HK-2 (cell line): ENCODE data around the gene SPTLC3.

ENCODE experiments used
- DNase-seq: peaks from one replicate; pipeline ENCODE4 v3.0.0-alpha.2; 2018; ENCODE audit not compliant: unreplicated experiment

The SPTLC3 gene

DNA sequence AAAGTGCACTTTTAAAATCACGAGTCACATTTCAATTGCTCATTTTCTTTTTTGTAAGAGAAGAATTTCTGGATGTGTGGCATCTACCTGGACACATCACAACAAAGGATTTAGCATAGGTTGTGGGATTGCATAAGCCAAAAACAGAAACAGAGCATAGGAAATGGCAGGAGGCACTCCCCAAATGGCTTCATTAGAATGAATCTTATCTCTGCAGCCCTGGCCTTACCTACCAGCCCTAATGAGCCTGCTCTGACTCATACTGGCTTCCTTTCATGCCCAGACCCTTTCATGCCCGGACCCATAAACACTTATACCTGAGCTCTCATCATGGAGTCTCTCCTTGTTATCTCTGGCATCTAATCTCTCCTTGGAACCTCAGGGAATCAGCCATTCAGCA, 23.9 kb upstream of the SPTLC3 start:
- no peak for DNase-seq

DNA sequence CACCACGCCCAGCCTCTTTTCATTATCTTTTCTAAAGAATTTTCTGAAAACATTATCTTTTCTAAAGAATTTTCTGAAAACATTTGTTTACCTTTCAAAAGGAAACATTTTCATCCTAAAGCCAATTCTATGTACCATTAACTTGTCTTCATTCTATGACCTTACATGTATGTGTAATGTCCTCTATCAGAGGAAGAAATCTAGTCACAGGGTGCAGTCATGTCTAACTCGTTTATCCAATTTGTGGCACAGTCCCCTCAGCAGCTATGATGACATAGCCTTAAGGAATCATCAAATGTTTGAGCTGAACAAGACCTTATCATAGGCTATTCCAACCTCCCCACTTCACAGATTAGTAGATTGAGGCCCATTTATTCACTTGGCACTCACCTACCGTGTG, 21.5 kb upstream of the SPTLC3 start:
- DNase-seq, result no peak

DNA sequence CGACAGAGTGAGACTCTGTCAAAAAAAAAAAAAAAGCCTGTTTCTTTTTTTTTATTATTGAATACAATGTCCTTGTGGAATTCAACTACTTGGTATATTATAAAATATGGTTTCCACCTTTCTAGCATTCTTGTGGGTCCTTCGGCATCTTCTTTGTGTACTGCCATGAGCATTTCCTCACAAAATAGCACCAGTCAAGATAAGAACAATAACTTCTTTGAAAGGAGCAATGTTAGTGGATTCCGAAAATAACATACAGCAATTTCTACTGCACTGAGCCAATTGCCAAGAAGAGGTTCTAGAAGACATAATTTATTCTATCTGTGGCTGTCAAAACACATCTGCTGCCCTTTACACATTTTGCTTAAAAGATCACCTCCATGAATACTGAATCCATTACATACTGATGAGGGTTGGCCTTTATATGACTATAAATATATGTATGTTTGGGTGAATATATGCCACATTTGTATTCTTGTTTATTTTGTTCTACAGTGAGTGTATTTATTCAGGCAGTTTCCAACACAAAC, 19.1 kb upstream of the SPTLC3 start:
- no peak for DNase-seq

DNA sequence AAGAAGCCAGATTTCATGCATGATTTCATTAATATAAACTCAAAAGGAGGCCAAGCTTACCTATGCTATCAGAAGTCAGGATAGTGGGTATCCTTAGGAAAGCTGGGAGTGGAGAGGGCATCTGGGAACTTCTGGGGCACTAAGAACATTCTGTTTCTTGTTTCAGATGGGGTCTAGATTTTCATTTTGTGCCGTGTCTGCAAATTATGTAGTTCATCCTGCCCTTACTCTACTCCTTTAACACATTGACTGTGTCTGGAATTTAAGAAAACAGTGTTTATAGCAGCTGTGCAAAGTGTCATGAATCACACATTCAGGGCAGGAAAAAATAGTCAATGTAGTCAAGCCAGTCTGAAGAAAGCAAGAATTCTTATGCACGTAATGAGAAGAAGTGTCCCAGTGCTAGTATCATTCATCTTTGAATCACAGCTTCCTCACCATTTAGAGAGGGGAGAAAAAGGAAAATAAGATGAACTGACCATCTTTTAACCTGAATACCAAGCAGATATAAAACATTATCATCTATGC, 11.6 kb upstream of the SPTLC3 start:
- no peak for DNase-seq

DNA sequence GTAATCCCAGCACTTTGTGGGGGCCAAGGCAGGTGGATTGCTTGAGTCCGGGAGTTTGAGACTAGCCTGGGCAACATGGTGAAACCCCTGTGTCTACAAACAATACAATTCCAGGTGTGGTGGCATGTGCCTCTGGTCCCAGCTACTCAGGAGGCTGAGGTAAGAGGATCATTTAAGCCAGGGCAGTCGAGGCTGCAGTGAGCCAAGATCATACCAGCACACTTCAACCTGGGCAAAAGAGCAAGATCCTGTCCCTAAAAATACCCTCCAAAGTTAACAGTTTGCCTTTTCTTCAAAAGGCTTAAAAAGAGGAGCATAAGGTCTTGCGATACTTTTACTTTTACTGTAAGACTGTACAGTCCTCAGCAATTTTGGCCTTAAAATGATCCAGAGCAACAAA, 10.7 kb upstream of the SPTLC3 start:
- no peak for DNase-seq

GRCh38 chr20:12999201-12999600, 9.6 kb upstream of the SPTLC3 start:
- DNase-seq, result no peak

DNA sequence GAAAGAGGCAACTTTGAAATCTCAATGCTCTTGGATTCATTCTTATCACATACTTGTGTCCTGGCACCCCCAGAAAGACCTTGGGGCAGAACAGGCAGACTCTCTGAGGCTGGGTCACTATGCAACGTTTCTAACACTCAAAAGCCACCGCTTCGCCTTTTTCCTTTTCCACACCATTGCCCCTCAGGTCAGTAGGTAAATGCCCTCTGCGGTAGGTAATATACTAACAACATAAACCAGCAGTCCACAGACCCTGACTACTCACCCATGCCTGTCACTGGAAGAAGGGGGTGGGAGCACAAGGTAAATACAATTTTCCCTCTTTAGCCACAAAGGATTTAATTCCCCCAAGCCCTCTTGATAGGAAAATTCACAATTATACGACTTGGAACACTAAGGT, 6.5 kb upstream of the SPTLC3 start:
- DNase-seq, result no peak

- no peak for DNase-seq
Observed at GRCh38 chr20:13006825-13007224, 1.9 kb upstream of the SPTLC3 start.

- no peak for DNase-seq
Observed at GRCh38 chr20:13007596-13007995, 1.2 kb upstream of the SPTLC3 start.

DNA sequence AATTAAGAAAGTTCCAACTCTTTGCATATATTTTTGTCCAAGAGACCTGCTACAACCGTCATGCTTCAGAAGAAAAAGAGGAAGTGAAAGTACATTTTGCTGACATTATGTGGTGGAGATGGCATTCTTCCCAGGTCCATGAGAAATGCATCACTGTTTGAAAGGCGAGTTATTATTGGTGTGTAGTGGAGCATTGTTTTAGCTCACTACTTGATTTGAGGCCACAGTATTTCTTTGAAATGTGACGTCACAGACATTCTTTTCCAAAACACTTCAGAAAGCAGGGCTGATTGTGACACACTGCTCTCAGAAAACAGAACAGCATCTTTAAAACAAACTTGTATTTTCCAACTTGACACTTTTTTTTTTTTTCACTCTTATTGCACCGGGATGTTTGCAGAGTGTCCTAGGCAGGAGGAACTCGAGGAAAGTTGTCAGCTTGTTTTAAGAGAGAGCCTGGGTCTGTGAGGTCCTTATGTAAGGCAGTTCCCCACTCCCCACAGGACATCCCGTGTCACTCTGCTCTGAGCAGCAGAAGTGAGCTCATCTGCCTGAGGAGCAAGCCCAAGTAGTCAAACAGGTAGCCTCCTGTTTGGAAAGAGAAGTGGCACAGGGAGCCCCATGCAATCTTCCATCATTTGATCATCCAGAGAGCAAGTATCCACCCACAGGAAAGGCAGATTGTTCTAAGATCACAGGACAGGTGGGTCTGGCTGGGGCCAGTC, 1.1 kb downstream of the SPTLC3 start:
- peak; percentile 32 for DNase-seq

DNA sequence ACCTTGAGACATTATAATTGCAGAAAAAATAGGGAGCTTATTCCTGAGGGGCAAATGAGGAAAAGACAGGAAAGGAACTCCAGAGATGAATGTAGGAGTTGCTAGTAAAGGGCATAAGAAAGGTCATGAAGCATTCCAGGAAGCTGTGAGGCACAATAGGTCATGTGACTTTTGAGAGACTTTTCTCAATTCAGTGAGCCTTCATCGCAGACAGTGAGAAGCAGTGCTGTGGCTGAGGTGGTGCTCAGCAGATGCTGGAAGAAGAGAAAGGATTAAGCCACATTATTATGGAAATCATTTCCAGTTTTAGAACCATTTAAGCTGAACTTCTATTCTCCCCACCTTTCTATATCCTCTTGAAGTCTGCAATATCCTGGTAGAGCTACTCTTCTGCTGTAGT, 4.1 kb downstream of the SPTLC3 start:
- no peak for DNase-seq

- no peak for DNase-seq
Observed at GRCh38 chr20:13013411-13013810, 4.6 kb downstream of the SPTLC3 start.

DNA sequence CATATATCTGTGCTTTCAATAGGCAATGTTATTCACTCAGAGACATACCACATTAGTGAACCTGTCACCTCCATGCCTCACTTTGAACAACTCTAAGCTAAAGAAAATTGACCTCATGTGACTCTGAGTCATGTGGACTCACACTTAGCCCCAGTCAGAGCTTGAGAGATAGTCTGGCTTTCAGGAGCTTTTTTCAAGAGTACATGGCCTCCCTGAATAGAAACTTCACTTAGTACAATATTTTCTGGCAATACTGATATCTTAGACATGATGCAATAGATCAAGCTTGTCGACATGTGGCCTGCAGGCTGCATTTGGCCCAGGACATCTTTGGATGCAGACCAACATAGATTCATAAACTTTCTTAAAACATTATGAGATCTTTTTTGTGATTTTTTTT, 8.5 kb downstream of the SPTLC3 start:
- DNase-seq, result no peak

- DNase-seq, result no peak
Observed at GRCh38 chr20:13017883-13018535, 9.2 kb downstream of the SPTLC3 start.

DNA sequence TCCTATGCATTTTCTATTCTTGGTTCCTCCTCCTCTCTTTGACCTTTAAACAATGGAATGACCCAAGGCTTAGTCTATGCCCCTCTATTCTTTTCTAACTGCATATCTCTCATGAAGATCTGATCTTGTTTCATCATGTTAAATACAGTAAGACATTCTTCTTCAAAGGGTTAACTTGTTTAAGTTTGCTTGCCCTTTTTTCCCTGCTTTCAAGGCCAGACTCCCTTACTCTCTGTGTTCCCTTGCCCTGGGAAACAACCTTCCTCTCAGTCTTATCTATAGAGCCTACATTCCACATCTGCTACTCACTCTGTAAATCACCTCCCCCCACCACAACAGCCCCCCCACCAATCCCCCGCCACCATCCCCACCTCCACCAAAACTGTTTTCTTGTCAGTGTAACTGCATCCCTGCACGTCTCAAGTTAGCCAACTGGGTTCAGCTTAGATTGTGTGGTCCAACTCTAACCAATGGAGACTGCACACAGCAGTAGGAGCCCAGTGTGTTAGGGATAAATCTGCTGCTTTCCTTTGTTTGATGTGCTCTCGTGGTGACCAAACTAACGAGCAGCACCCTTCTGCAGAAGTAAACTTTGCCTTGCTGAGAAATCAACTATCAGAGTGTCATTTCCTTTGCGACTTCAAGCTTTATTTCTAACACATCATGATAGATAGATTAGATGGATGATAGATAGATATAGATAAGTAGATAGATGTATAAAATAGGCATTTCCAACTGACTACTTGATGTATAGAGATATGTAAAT, 12.6 kb downstream of the SPTLC3 start:
- DNase-seq, result no peak

- DNase-seq, result peak; percentile 30
Observed at GRCh38 chr20:13022401-13023155, 13.8 kb downstream of the SPTLC3 start.

DNA sequence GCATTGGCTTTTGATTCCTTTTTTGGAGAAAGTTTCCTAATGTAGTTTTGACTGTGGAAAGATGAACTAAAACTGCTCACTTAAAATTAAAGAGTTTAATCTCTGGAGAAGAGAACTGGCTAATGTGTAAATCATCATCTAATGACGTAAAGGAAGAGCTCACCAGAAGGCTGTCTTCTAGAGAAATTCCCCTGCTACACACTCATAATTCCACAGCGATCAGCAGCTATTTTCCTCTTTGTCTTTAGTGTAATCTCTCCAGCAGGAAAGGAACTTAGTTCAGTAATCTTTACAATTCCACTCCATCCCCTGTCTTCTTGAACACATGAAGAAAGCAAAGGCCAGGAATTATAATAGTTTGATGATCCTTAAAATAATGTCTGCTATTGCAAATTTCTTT, 15.8 kb downstream of the SPTLC3 start:
- no peak for DNase-seq

DNA sequence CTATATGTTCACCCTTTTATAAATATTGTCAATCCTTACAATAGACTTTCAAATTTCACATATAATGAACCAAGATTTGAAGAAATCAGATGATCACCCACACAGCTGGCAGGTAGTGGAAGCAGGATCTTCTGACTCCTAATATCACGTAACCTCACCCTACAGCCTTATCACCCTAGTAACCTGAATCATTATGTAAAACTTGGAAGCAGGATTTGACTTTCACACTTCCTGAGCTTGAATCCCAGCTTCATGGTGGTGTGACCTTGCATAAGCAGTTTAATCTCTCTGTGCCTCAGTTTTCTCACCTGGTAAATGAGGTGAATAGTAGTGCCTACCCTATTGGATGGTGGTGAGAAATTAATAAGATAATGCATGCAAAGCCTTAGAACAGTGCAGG, 16.4 kb downstream of the SPTLC3 start:
- DNase-seq, result no peak

GRCh38 chr20:13028001-13028400, 19.2 kb downstream of the SPTLC3 start:
- DNase-seq, result no peak

DNA sequence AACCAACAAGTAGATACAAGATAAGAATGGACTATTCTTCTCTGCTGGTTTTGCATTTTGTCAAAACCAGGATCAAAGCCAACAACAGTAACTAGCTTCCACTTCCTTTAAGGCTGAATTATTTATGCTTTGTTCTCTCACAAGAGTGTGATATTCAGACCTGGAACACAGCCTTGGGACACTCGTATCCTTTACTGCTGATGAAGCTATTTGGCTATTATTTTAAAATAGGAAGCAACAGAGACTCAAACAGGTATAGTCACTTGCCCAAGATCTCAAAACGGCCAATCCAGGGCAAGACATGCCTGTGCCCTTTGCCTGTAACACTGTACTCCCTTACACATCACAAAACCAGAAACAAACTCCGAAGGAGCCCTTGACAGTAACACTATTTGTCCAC, 19.9 kb downstream of the SPTLC3 start:
- DNase-seq, result no peak

GRCh38 chr20:13029687-13030375, 21.1 kb downstream of the SPTLC3 start:
- DNase-seq, result peak; percentile 76
